Stimulated activated CD4-positive, alpha-beta T cell treated with anti-CD3 and anti-CD28 coated beads, Interleukin-2, amount 100 ng/mL, for 48 hours (primary cell): Measurements from ENCODE around the gene SPC24.

Source experiments
- DNase-seq, 2 donors: peaks; one replicate each; pipeline ENCODE4 v3.0.0-alpha.2; 2020

SPC24 gene, protein sequence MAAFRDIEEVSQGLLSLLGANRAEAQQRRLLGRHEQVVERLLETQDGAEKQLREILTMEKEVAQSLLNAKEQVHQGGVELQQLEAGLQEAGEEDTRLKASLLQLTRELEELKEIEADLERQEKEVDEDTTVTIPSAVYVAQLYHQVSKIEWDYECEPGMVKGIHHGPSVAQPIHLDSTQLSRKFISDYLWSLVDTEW

GRCh38 chr19:11155373-11156120 is at the start of gene SPC24:
Gene SPC24 (minus strand): TSS chr19:11155782. CDS start chr19:11155776, 6 bp downstream.
- peak; percentile 85 for DNase-seq

GRCh38 chr19:11204943-11205349 is 49.4 kb upstream of the SPC24 start:
- DNase-seq, result no peak

GRCh38 chr19:11204076-11204602 is 48.6 kb upstream of the SPC24 start:
- no peak for DNase-seq

DNA sequence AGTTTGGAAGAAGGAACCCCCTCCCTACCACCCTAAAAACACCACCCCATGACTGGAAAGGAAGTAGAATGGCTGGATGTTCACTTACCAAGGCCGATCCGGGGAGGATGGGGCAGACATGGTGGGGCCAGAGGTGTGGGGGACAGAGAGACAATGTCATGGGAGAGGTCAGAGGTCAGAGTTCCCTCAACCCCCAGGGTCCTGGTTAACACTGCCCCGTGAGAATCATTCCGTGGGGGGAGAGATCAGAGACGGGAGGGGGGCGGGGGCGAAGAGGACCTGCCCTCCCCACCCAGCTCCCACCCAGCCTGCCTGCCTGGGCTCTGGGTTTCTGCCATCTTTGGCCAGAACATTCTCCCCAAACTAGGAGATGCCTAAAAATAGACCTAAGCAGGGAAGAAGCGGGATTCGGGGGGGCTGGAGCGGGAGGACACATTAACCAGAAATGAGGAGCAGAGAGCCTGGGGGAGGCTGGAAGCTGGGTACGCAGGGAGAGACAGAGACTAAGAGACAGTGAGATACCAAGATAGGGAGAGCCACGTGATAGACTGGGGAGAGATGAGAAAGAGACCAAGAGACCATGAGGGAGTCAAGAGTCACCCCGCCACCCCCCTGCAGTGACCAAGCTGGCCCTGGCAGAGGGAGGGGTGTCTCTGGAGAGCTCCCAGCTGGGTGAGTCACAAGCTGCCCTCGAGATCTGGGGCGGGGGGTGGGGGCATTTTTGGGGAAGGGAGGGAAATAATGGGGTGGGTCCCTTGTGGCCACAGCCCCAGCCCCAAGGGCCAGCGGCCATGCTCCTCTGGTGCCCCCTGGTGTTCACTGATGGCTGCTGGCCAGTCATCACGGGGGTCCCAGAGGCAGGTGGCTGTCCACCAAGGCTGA is 47.9 kb upstream of the SPC24 start:
- DNase-seq, result peak; percentile 30 to 34

DNA sequence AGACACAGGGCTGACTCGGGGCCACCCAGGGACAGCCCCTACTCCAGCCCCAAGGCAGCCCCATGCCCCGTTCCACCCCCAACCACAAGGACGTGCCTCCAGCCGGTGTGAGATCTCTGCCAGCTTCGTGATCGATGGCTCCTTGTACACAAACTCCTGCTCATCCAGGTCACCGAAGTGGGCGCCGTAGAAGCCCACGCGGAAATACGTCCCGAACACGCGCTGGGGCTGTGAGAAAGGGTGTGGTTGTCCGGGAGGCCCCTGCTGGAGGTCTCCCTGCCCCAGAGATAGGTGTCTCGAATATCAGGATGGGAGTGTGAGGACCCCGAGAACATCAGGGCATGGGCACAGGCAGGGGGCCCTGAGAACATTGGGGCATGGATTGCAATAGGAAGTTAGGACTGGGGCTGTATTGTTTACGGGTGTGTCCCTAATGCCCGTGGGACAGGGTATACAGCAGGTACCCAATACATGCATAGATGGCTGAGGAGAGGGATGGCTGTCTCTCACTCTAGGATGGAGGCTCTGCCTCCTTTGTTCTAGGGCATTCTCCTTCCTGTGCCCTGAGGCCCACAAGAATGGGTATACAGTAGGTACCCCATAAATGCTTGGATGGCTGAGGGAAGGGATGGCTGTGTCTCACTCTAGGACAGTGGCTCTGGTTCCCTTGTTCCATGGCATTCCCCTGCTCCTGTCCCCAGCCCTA is 47.1 kb upstream of the SPC24 start:
- DNase-seq, result no peak

DNA sequence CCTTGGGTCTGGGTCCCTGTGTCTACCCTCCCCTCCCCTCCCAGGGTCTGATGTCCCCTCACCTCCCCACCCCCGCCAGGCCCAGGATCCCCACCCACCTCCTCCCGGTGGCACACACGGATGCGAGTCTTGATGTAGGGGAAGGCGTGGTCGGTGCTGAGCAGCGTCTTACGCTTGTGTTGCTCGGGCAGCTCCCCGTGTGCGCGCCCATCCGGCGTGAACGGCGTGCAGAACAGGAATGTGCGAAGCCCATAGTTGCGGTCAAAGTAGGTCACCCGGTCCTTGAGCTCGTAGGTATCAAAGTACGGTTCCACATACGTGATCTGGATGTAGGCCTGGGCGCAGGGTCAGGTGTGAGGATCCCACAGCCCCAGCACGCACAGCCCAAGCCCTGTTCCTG is 46.2 kb upstream of the SPC24 start:
- DNase-seq, result no peak

GRCh38 chr19:11200931-11201330 is 45.3 kb upstream of the SPC24 start:
- DNase-seq, result no peak

DNA sequence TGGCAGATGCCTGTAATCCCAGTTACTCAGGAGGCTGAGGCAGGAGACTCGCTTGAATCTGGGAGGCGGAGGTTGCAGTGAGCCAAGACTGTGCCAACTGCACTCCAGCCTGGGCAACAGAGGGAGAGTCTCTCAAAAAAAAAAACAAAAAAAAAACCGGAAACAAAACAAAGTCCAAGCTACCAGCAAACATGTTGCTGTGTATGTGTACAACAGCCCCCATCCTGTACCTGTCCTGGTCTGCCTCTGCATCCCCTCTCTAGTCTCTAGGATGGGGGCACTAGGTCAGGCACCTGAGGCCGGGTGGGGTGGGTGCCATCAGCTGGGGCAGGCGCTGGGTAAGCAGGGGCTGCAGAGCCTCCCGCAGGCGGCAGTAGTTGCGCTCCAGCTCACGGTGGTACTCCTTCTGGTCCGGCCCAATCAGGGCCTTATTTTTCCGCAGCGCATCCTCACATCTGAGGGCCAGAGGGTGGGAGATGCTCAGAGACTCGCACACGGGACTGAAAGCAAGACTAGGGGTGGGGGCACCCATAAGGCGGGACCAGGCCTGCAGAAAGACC is 44.5 kb upstream of the SPC24 start:
- no peak for DNase-seq

GRCh38 chr19:11199517-11199916 is 43.9 kb upstream of the SPC24 start:
- no peak for DNase-seq

GRCh38 chr19:11198769-11199424 is 43.3 kb upstream of the SPC24 start:
- no peak for DNase-seq

DNA sequence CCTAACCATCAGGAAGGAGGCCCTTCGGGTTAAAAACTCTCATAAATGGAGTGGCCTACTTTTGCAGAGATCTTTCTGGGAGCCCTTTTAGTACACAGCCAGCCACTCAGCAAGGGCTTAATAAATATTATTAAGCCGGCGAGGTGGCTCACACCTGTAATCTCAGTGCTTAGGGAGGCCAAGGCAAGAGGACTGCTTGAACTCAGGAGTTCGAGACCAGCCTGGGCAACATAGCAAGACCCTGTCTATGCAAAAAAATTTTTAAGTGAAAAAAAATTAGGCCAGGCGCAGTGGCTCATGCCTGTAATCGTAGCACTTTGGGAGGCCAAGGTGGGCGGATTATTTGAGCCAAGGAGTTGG is 42.6 kb upstream of the SPC24 start:
- DNase-seq, result no peak

DNA sequence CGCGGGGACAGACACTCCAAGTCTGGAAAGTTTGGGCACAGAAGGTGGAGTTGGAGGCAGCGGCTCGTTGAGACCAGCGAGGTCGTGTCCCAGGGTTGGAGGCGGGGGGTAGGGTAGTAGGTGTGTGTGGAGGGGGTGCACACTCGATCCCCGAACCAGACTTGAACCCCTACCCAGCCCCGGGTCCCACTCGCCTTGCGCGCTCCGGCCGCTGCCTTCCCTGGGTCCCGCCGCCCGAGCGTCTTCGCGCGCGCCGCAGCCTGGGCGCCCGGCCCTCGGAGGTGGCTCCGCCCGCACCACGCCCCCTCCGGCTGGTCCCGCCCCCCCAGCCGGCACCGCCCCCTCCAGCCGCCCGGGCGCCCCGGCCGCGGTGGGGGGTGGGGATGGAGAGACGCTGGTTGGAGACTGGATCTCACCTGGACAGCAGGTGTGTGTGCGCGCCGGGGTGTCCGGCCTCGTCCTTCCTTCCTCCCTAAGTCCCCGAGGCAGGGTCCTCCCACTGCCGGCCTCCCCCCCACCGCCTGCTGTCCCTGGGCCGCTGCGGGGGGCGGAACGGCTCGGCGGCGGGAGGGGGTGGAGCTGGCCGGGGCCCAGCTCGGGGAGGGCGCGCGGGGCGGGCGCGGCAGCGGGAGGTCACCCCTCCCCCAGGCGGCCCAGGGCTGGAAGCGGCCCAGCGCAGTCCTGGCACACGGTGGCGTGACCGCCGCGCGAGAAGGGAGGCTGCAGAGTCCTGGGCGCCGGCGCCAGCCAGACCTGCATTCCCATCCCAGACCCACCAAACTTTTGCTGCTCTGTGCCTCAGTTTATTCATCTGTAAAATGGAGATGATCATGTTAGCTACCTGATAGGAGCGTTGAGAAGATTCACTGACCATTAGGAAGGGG is 42.0 kb upstream of the SPC24 start, which contains the start of gene KANK2:
Gene KANK2 (minus strand): TSS at position 255 of the 884 bp plus-strand sequence. CDS start 3,034 bp downstream, outside the sequence.
- peak; percentile 75 to 82 for DNase-seq

DNA sequence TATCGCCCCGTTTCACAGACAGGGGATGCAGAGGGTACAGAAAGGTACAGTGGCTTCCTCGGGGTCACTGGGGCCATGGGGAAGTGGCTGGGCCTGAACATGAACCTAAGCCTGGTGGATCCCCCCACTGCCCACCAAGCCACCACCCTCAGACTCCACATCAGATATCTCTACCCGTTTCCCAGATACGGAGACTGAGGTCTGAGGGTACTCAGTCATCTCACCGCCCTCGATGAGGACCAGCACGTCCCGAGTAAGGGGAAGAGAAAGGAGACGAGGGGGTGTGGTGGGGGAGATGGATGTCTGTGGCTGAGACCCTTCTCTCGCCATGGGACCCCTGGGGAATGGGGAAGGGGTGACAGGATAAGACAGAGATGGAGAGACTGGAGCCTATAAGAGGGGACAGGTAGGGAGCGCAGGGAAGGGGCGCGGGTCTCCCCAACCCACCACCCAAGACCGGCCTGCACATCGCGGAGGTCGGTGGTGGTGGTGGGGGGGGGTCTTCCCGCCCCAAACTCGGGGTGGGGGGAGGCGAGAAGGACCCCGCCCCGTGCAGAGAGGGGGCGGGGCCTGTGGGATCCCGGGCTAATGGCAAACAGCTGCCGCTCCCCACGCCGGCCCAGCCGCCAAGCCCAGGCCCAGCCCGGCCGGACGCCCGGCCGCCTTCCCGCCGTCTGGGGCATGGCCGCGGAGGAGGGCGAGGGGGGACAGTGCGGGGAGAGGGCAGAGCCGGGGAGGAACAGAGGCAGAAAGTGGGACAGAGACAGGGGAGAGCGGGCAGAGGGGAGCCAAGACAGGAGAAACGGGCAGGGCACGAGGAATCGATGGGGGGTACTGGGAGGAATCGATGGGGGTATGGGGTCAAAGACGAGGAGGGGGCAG is 41.1 kb upstream of the SPC24 start:
- no peak for DNase-seq

DNA sequence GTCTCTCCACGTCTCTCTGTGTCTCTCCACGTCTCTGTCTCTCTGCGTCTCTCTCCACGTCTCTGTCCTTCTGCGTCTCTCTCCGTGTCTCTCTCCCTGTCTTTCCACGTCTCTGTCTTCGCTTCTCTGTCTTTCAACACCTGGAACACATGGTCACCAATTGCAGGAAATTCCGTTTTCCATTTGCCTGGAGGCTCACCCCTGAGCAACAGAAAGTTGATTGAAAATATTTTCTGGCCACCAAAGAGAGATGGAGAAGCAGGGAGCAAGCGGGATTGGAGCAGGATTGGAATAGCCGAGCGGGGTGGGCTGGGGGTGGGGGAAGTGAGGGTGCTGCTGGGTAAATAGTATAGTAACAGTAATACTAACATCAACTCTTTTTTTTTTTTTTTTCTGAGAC is 40.1 kb upstream of the SPC24 start:
- no peak for DNase-seq

DNA sequence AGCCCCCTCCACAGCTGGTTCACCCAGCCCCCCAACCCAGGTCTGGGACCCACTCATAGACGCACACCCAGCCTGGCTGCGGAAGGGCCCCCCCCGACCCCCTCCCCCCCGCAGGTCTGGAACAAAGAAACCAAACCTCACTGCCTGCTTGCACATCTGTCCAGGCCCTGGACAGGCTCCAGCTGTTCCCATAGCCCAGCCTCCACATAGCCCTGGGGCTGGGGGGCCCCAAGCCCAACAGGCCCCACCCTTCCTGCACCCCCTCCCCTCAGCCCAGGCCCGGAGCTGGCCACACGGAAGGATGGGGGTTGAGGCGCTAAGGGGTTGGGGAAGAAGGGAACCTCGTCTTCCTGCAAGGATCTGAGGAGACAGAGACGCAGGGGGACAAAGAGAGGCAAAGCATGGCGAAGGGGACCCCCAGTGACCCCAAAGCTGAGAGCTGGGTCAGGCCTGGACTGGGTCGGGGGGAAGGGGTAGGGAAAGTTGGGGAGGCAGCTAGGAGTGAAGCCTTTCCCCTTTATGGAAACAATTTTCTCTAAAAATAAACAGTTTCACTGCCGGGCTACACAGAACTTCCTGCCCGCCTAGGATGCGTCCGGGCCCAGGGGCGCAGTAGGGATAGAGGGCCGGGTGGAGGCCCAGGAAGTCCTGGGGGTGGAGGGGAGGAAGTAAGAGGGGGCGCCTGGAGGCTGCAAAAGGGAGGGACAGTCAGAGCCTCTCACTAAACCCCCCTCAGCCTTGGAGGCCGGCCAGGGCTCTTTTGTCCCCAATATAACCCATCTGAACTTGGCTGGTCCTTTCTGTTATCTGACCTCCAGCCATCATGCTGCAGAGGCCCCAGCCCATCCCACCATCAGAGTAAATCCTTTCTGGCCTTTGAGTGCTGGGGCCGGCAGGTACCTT is 39.3 kb upstream of the SPC24 start:
- no peak for DNase-seq

GRCh38 chr19:11194173-11194572 is 38.6 kb upstream of the SPC24 start:
- no peak for DNase-seq

DNA sequence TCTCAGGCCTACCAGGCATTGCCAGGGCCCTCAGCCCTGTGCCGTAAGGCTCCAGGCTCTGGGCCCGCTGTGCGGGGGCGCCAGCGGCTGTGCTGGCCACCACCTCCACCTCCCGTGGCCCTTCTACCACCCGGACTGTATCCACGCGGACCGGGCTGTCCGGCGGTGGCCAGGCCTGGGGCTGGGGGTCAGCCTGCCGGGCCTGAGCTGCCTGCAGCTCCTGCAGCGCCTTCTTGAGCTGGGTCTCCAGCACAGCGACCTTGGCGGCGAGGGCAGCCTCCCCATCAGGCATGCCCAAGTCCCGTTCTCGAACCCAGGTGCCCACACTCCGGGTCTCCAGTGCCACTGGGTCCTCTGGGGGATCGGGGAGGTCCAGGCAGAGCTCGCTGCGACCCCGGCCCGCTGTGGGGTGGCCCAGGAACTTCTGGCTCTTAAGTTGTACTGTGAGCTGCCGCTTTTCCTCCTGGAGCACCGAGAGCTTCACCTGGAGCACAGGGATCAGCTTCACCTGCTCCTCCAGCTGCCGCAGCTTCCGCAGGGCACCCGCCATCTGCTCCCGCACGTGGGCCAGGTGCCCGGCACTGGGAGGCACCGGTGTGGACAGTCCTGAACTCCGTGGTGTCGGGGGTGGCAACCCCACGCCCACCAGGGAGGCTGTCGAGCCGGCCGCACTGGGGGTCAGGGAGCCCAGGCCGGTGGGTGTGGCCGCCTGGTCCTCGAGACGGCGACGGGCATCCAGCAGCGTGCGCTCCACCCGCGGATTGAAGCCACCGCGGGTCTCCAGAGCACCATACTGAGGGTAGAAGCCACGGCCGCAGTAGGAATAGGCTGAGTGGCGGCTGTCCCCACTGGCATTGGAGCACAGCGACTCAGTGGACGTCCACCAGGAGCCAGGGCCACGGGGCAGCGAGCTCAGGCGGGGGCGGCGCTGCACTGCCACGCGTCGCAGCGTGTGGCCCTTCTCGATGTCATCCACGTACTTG is 37.7 kb upstream of the SPC24 start:
- DNase-seq, result no peak
